ENCODE results near the gene LDLRAD2. TPM values are rescaled to one million over a fixed set of nuclear protein-coding genes. Genes with fewer than 3 reads are reported as not detected.

LDLRAD2 gene
- total and polyA plus RNA-seq, 2 of the 8 experiments (the other 6 are each of a cell fraction or from before 2014, with no cell fraction given): 0.48 to 0.74 TPM

DNA sequence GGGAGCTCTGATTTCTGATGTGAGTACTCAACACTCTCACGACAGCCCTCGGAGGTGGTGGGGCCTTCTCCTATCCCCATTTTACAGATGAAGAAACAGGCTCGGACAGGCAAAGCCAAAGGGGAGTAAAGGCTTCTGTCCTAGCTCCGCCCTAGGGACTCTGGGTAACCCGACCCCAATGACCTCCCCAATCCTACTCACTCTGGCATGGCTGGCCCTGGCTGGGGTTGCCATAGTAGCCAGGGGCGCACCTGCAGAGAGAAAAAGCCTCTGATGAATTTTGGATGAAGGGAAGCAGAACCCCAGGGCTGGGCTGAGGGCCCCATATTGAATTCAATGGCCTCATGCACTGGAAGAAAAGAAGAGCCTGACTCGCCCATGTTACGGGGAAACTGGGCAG is 61.1 kb downstream of the LDLRAD2 start:
- DNase-seq (ENCODE audit: low read depth in 1 of 2, low spot score in 2 of 2) (no peak), FAIRE-seq (no peak)
- H2BK12ac ChIP-seq (ENCODE audit: low read depth, low read length): no peak overlapping the region
- no peaks in the 10 kb centered on the region; a peak in 1 of 7 replicates for H3K4me1 ChIP-seq (replicated peaks in 1 of 4; ENCODE audit: control insufficient read depth in 3 of 4, insufficient read depth in 4 of 4, low read length in 3 of 4)
- H3K36me3 ChIP-seq (ENCODE audit: control insufficient read depth in 2 of 4, insufficient read depth in 4 of 4, low read length in 3 of 4): peaks cover 21 to 55% (median 43%) of the 10 kb centered on the region in 4 experiments; a peak in 7 of 8 replicates
- no peaks in the 10 kb centered on the region for H3K23me2 ChIP-seq (ENCODE audit: low read depth, low read length)
- no peaks in the 10 kb centered on the region for H3K9me3 ChIP-seq (ENCODE audit: insufficient read depth in 2 of 2, low read depth in 1 of 2, low read length in 1 of 2)
- H3K4ac ChIP-seq (replicated peaks; ENCODE audit: insufficient read length, low read depth, low read length): no peak overlapping the region
- no peak overlapping the region for H2AFZ ChIP-seq (ENCODE audit: low read length)
- H2BK15ac ChIP-seq (ENCODE audit: low read length): no peak overlapping the region
- no peak overlapping the region for H2BK5ac ChIP-seq (ENCODE audit: low read depth, low read length)
- no peak overlapping the region for H3K4me2 ChIP-seq (ENCODE audit: insufficient read depth in 1 of 2, low read depth in 2 of 2, low read length in 2 of 2)
- WGBS, 2 experiments (ENCODE audit: extremely low coverage in 1 of 2, insufficient coverage in 1 of 2, insufficient read length in 1 of 2, insufficient replicate concordance in 2 of 2, low coverage in 1 of 2, low lambda C conversion rate in 2 of 2, missing lambda C conversion rate in 1 of 2): 89% methylated on average over 8 of the region's 8 CpGs; no CpG with 5 or more reads in 1 of the 2 experiments
- H3K27me3 ChIP-seq (replicated peaks in 1 of 4; ENCODE audit: control insufficient read depth in 3 of 4, extremely low read depth in 1 of 4, insufficient read depth in 3 of 4, low read length in 3 of 4): no peaks in the 10 kb centered on the region; a peak in 1 of 7 replicates
- no peak for TF ChIP-seq HDAC6 (IDR thresholded peaks at IDR 0.05; ENCODE audit: low read depth, low read length)
- no peak for TF ChIP-seq JUND (IDR thresholded peaks at IDR 0.05; ENCODE audit: low read length)
- no peak for TF ChIP-seq CEBPB (IDR thresholded peaks at IDR 0.05; ENCODE audit: low read depth, low read length)
- TF ChIP-seq PHF8 (conservative IDR thresholded peaks at IDR 0.05; ENCODE audit: low read depth, low read length): no peak
- no peak for TF ChIP-seq YY1 (IDR thresholded peaks at IDR 0.05; ENCODE audit: low read depth, low read length)
- TF ChIP-seq TBP (IDR thresholded peaks at IDR 0.05; ENCODE audit: low read depth, low read length): no peak
- TF ChIP-seq POU5F1 (IDR thresholded peaks at IDR 0.05; ENCODE audit: low read depth, low read length): no peak
- H3K14ac ChIP-seq (ENCODE audit: insufficient read length): no peak overlapping the region
- no peak overlapping the region for H3K18ac ChIP-seq (ENCODE audit: extremely low read depth, low read length)
- H4K5ac ChIP-seq (ENCODE audit: insufficient read length, low read depth, low read length): no peak overlapping the region
- no peak overlapping the region for H2BK20ac ChIP-seq (ENCODE audit: low read length)
- no peak overlapping the region for H3K4me3 ChIP-seq (ENCODE audit: extremely low read depth in 1 of 4, insufficient read depth in 2 of 4, low read depth in 3 of 4, low read length in 4 of 4)
- H2BK120ac ChIP-seq (replicated peaks; ENCODE audit: low read depth, low read length): no peak overlapping the region
- no peak overlapping the region for H3K23ac ChIP-seq (ENCODE audit: insufficient read length)
- no peak overlapping the region for H2AK5ac ChIP-seq (ENCODE audit: low read depth, low read length)
- no peak overlapping the region for H3K56ac ChIP-seq (replicated peaks; ENCODE audit: insufficient read length, low read depth, low read length)
- no peak overlapping the region for H3K27ac ChIP-seq (ENCODE audit: low read depth, low read length)
- H4K8ac ChIP-seq (ENCODE audit: extremely low read depth, insufficient read depth, low read length): no peak overlapping the region
- H4K20me1 ChIP-seq (replicated peaks in 1 of 2; ENCODE audit: control insufficient read depth in 1 of 2, insufficient read depth in 2 of 2, low read length in 2 of 2): peaks cover 0 to 5% of the 10 kb centered on the region in 2 experiments
- H3K9ac ChIP-seq (replicated peaks in 1 of 4; ENCODE audit: extremely low read depth in 1 of 4, low read depth in 3 of 4, low read length in 3 of 4): no peak overlapping the region
- no peaks in the 10 kb centered on the region for H3K79me1 ChIP-seq (ENCODE audit: low read depth, low read length)
- ChIA-PET POLR2A (ENCODE audit: partially characterized antibody) (no interaction called here), CTCF (ENCODE audit: partially characterized antibody) (interaction anchor here (0.7 kb wide), 1 partner anchor 9 kb away, joined by 3 read pairs; no protein-coding TSS in a partner anchor)
- no peak overlapping the region for H4K91ac ChIP-seq (replicated peaks; ENCODE audit: insufficient read length, low read length)
- H3K79me2 ChIP-seq (ENCODE audit: control insufficient read depth in 1 of 2, insufficient read depth in 2 of 2, low read length in 2 of 2): no peaks in the 10 kb centered on the region

Measured in H1 (cell line).